HepG2 (cell line): ENCODE data around the gene ANXA2. TPM values are rescaled to one million over a fixed set of nuclear protein-coding genes. Genes with fewer than 3 reads are reported as not detected.
A peak's percentile ranks its signal among the peaks of the same experiment; 100 is the strongest.

ENCODE experiments used
- ATF2 ChIP-seq: sonication (generic); formaldehyde crosslinking; IDR thresholded peaks from 2 replicates; pipeline ENCODE4 v1.4.0; 2020; ENCODE audit warnings: missing genetic modification reagents
- ATF6 ChIP-seq: sonication (generic); formaldehyde crosslinking; conservative IDR thresholded peaks from 2 replicates; pipeline ENCODE4 v1.4.0; 2020; ENCODE audit warnings: missing genetic modification reagents
- EP300 ChIP-seq, 3 experiments: sonication (generic) in 1 of 3; formaldehyde crosslinking in 1 of 3; IDR thresholded peaks; 2 replicates each; pipeline versions ENCODE4 v1.5.1 to v1.6.1; 2011 to 2020; ENCODE audit warnings: low read depth in 2 of 3, low read length in 2 of 3, borderline replicate concordance in 1 of 3, improper control_type of control experiment in 1 of 3, mild to moderate bottlenecking in 1 of 3, missing genetic modification reagents in 1 of 3, moderate library complexity in 1 of 3
- FLYWCH1 ChIP-seq: sonication (generic); formaldehyde crosslinking; IDR thresholded peaks from 2 replicates; pipeline ENCODE4 v1.8.1; 2023; ENCODE audit warnings: mild to moderate bottlenecking, missing genetic modification reagents
- MTA3 ChIP-seq: sonication (generic); formaldehyde crosslinking; IDR thresholded peaks from 2 replicates; pipeline ENCODE4 v1.4.0; 2020; ENCODE audit warnings: missing genetic modification reagents
- MYNN ChIP-seq: sonication (generic); formaldehyde crosslinking; IDR thresholded peaks from 2 replicates; pipeline ENCODE4 v1.4.0; 2020; ENCODE audit warnings: mild to moderate bottlenecking, low read depth, missing genetic modification reagents
- PLRG1 ChIP-seq: fragments of 450-650 bp; conservative IDR thresholded peaks from 2 replicates; pipeline ENCODE4 v1.6.1; 2016
- PLSCR1 ChIP-seq: sonication (generic); formaldehyde crosslinking; IDR thresholded peaks from 2 replicates; pipeline ENCODE4 v1.5.0; 2020; ENCODE audit warnings: missing genetic modification reagents, mild to moderate bottlenecking, borderline replicate concordance
- RBAK ChIP-seq: sonication (generic); formaldehyde crosslinking; IDR thresholded peaks from 2 replicates; pipeline ENCODE4 v1.5.1; 2020; ENCODE audit warnings: mild to moderate bottlenecking, missing genetic modification reagents
- TBX3 ChIP-seq: fragments of 450-650 bp; IDR thresholded peaks from 2 replicates; pipeline ENCODE4 v1.6.1; 2017; ENCODE audit warnings: antibody characterized with exemption, mild to moderate bottlenecking, inconsistent platforms, borderline replicate concordance
- TEF ChIP-seq: sonication (generic); formaldehyde crosslinking; IDR thresholded peaks from 2 replicates; pipeline ENCODE4 v1.5.0; 2020; ENCODE audit warnings: missing genetic modification reagents
- THAP7 ChIP-seq: sonication (generic); formaldehyde crosslinking; IDR thresholded peaks from 2 replicates; pipeline ENCODE4 v1.8.1; 2023; ENCODE audit warnings: mild to moderate bottlenecking, missing genetic modification reagents
- ZBTB33 ChIP-seq: sonication (generic); formaldehyde crosslinking; IDR thresholded peaks from 2 replicates; pipeline ENCODE4 v1.4.0; 2020; ENCODE audit warnings: missing genetic modification reagents
- ZNF124 ChIP-seq: sonication (generic); formaldehyde crosslinking; IDR thresholded peaks from 2 replicates; pipeline ENCODE4 v1.4.0; 2020; ENCODE audit warnings: missing genetic modification reagents
- ZNF720 ChIP-seq: sonication (generic); formaldehyde crosslinking; IDR thresholded peaks from 2 replicates; pipeline ENCODE4 v1.4.0; 2020; ENCODE audit warnings: missing genetic modification reagents
- ZNF775 ChIP-seq: sonication (generic); formaldehyde crosslinking; IDR thresholded peaks from 2 replicates; pipeline ENCODE4 v1.4.0; 2020; ENCODE audit warnings: missing genetic modification reagents, mild to moderate bottlenecking, moderate library complexity, borderline replicate concordance
- polyA plus RNA-seq, 8 experiments: library from polyadenylated mRNA; depleted of rRNA in 3 of 8; stranded (reverse) in 7 of 8; unstranded in 1 of 8; fragments of >200 nt; fragmentation: Illumina TruSeq in 4 of 8; extraction: Trizol in 4 of 8; gene quantifications; 2 replicates each; pipeline versions ENCODE4 v1.2.1 to v1.2.3, GENCODE V29; 2011 to 2016; ENCODE audit warnings: low read depth in 4 of 8, missing spikeins in 1 of 8, mixed read lengths in 1 of 8; ENCODE audit not compliant: insufficient read depth in 1 of 8
- total RNA-seq, 5 experiments: library from RNA; depleted of rRNA; stranded (reverse); fragments of >200 nt; fragmentation: Illumina TruSeq; extraction: Trizol; gene quantifications; 2 replicates each; pipeline ENCODE4 v1.2.3, GENCODE V29; 2016; ENCODE audit warnings: low read depth in 1 of 5

The ANXA2 gene
- total and polyA plus RNA-seq, 2 of the 13 experiments (the other 11 are each of a cell fraction or from before 2014, with no cell fraction given) = 196 to 613 TPM

- TF ChIP-seq ATF6 = no peak
- TF ChIP-seq ZBTB33 (CRISPR knock-in tag) = no peak
- no peak for TF ChIP-seq THAP7
- no peak for TF ChIP-seq MYNN (CRISPR knock-in tag)
- no peak for TF ChIP-seq RBAK (CRISPR knock-in tag)
- TF ChIP-seq PLSCR1 (CRISPR knock-in tag) = no peak
- TF ChIP-seq TBX3 = no peak
- TF ChIP-seq ATF2 (CRISPR knock-in tag) = no peak
- no peak for TF ChIP-seq MTA3 (CRISPR knock-in tag)
- TF ChIP-seq PLRG1 = no peak
- no peak for TF ChIP-seq ZNF775
- no peak for TF ChIP-seq ZNF124
- TF ChIP-seq TEF (CRISPR knock-in tag) = no peak
- peak; percentile 41 to 63; a peak in 1 of 4 replicates for TF ChIP-seq EP300 (IDR thresholded peaks at IDR 0.05; ENCODE audit: low read depth in 2 of 2, low read length in 2 of 2)
- no peak for TF ChIP-seq EP300 (CRISPR knock-in tag; IDR thresholded peaks at IDR 0.05; ENCODE audit: borderline replicate concordance)
- TF ChIP-seq ZNF720 (CRISPR knock-in tag) = no peak
- no peak for TF ChIP-seq FLYWCH1
Observed at GRCh38 chr15:60390871-60391501, 6.8 kb downstream of the ANXA2 start (continued).
